ENCODE measurements around the gene MST1.

The MST1 gene

GRCh38 chr3:49680493-49681231, 8.6 kb downstream of the MST1 start:
- Mint-ChIP-seq H3K4me1 (no peaks in the 10 kb centered on the region), H3K4me3 (no peak overlapping the region), H3K9me3 (no peaks in the 10 kb centered on the region), H3K27me3 (ENCODE audit: low read depth, poor library complexity) (peaks cover 5% of the 10 kb centered on the region), H3K36me3 (ENCODE audit: low read depth) (peaks cover 41% of the 10 kb centered on the region), H3K27ac (no peak overlapping the region)
- no peak for DNase-seq
- TF ChIP-seq CTCF (IDR thresholded peaks at IDR 0.05) = no peak

GRCh38 chr3:49675912-49676311, 13.4 kb downstream of the MST1 start:
- Mint-ChIP-seq H3K27ac (no peak overlapping the region), H3K36me3 (ENCODE audit: low read depth) (peaks cover 22% of the 10 kb centered on the region), H3K9me3 (no peaks in the 10 kb centered on the region), H3K4me3 (no peak overlapping the region), H3K4me1 (peaks cover 31% of the 10 kb centered on the region), H3K27me3 (ENCODE audit: low read depth, poor library complexity) (no peaks in the 10 kb centered on the region)
- TF ChIP-seq CTCF (IDR thresholded peaks at IDR 0.05) = no peak
- DNase-seq = no peak

- Mint-ChIP-seq H3K9me3 (no peaks in the 10 kb centered on the region), H3K36me3 (ENCODE audit: low read depth) (peaks cover 13% of the 10 kb centered on the region), H3K4me3 (peak overlapping the region; percentile 90), H3K27me3 (ENCODE audit: low read depth, poor library complexity) (no peaks in the 10 kb centered on the region), H3K27ac (no peak overlapping the region), H3K4me1 (peaks cover 34% of the 10 kb centered on the region)
- DNase-seq = no peak
- no peak for TF ChIP-seq CTCF (IDR thresholded peaks at IDR 0.05)
These were observed 14.7 kb downstream of the MST1 start for GRCh38 chr3:49674497-49674983.

GRCh38 chr3:49673715-49674496, 15.4 kb downstream of the MST1 start, which contains the start of gene APEH:
Gene APEH, plus strand, starts transcription at chr3:49674351. Its CDS starts 51 bp downstream, at chr3:49674402.
- no peaks in the 10 kb centered on the region for H3K9me3 Mint-ChIP-seq
- peak; percentile 98 for DNase-seq
- H3K4me1 Mint-ChIP-seq = peaks cover 40% of the 10 kb centered on the region
- peak within 1 kb of the TSS; percentile 90 for H3K4me3 Mint-ChIP-seq
- no peak for TF ChIP-seq CTCF (IDR thresholded peaks at IDR 0.05)
- peaks cover 13% of the 10 kb centered on the region for H3K36me3 Mint-ChIP-seq (ENCODE audit: low read depth)
- H3K27me3 Mint-ChIP-seq (ENCODE audit: low read depth, poor library complexity) = no peaks in the 10 kb centered on the region
- peak within 1 kb of the TSS; percentile 96 for H3K27ac Mint-ChIP-seq

GRCh38 chr3:49673121-49673714, 16.1 kb downstream of the MST1 start:
- Mint-ChIP-seq H3K27me3 (ENCODE audit: low read depth, poor library complexity) (peaks cover 3% of the 10 kb centered on the region), H3K9me3 (no peaks in the 10 kb centered on the region), H3K4me3 (peak overlapping the region; percentile 90), H3K27ac (peak overlapping the region; percentile 96), H3K36me3 (ENCODE audit: low read depth) (peaks cover 11% of the 10 kb centered on the region), H3K4me1 (peaks cover 47% of the 10 kb centered on the region)
- TF ChIP-seq CTCF (IDR thresholded peaks at IDR 0.05) = no peak
- DNase-seq = no peak
